GM12878 (cell line): ENCODE measurements around the gene SMC3. TPM values are rescaled to one million over a fixed set of nuclear protein-coding genes. Genes with fewer than 3 reads are reported as not detected.

Source experiments
- ATAC-seq: fragments of 200-7000 bp; cut with Tn5 transposase; 3 replicates; pipeline ENCODE4 v1.9.1; 2020; ENCODE audit warnings: mild to moderate bottlenecking, moderate library complexity
- BruUV-seq: library from RNA; stranded (reverse); fragments of 400-500 nt; replicated peaks from 2 replicates; lab custom pipeline; 2021; lab: Mats Ljungman, UMichigan
- CTCF ChIA-PET: fragments of 300-600 bp; sonication (Branson Sonifier 250); formaldehyde crosslinking; extraction: SDS; loops from one replicate; lab custom pipeline; 2021; ENCODE audit warnings: inconsistent platforms; lab: Yijun Ruan, JAX
- POLR2A ChIA-PET: fragments of 350-600 bp; formaldehyde crosslinking; extraction: SDS; loops from one replicate; lab custom pipeline; 2021; ENCODE audit warnings: inconsistent platforms; lab: Charles Lee
- RAD21 ChIA-PET: fragments of 300-600 bp; sonication (Branson Sonifier 250); formaldehyde crosslinking; loops from one replicate; lab custom pipeline; 2023; ENCODE audit warnings: antibody characterized with exemption; ENCODE audit not compliant: unreplicated experiment; lab: Charles Lee
- SMC1A ChIA-PET: fragments of 300-600 bp; sonication (Branson Sonifier 250); formaldehyde crosslinking; loops from one replicate; lab custom pipeline; 2023; ENCODE audit not compliant: unreplicated experiment, uncharacterized antibody; lab: Charles Lee
- DNase-seq: peaks from one replicate; pipeline ENCODE4 v3.0.0-alpha.2; 2011; ENCODE audit warnings: low read depth, low spot score
- FAIRE-seq: peaks from 3 replicates; lab custom pipeline; 2011; peaks lifted over from hg19 to GRCh38; lab: Jason Lieb, UNC
- H2AFZ ChIP-seq: 2 replicates; pipeline ENCODE4 v1.6.0; 2011; ENCODE audit warnings: low read depth, low read length, control low read depth; ENCODE audit not compliant: control insufficient read depth
- H3K27ac ChIP-seq: 2 replicates; pipeline ENCODE4 v1.5.1; 2011; ENCODE audit warnings: control low read depth; ENCODE audit not compliant: control insufficient read depth, insufficient read depth
- H3K27me3 ChIP-seq, 2 experiments: replicated peaks in 1 of 2; 2 replicates each; pipeline versions ENCODE4 v1.6.0 to v1.6.1; 2011; ENCODE audit warnings: low read length in 1 of 2; ENCODE audit not compliant: control insufficient read depth in 2 of 2, insufficient read depth in 2 of 2
- H3K36me3 ChIP-seq, 2 experiments: 2 replicates each; pipeline ENCODE4 v1.5.1; 2011; ENCODE audit warnings: low read length in 1 of 2; ENCODE audit not compliant: control insufficient read depth in 2 of 2, insufficient read depth in 2 of 2
- H3K4me1 ChIP-seq: 2 replicates; pipeline ENCODE4 v1.6.1; 2011; ENCODE audit warnings: mild to moderate bottlenecking, low read length, moderate library complexity, mixed read lengths; ENCODE audit not compliant: control insufficient read depth, insufficient read depth
- H3K4me2 ChIP-seq: 2 replicates; pipeline ENCODE4 v1.6.0; 2011; ENCODE audit warnings: control low read depth; ENCODE audit not compliant: control insufficient read depth, insufficient read depth
- H3K4me3 ChIP-seq: fragments of 200-600 bp; sonication (generic); 2 replicates; pipeline ENCODE4 v1.5.1; 2016
- H3K79me2 ChIP-seq: 2 replicates; pipeline ENCODE4 v1.6.0; 2011; ENCODE audit warnings: low read length; ENCODE audit not compliant: control insufficient read depth, insufficient read depth
- H3K9ac ChIP-seq: 2 replicates; pipeline ENCODE4 v1.8.0; 2011; ENCODE audit warnings: low read length, control low read depth, mixed read lengths; ENCODE audit not compliant: control insufficient read depth, insufficient read depth
- H3K9me3 ChIP-seq: replicated peaks from 3 replicates; pipeline ENCODE4 v1.5.1; 2011; ENCODE audit warnings: mild to moderate bottlenecking, low read length; ENCODE audit not compliant: control insufficient read depth, insufficient read depth
- H4K20me1 ChIP-seq: 2 replicates; pipeline ENCODE4 v1.6.0; 2011; ENCODE audit not compliant: control insufficient read depth, insufficient read depth
- CREB1 ChIP-seq: IDR thresholded peaks from 2 replicates; pipeline ENCODE4 v1.6.1; 2012; ENCODE audit warnings: low read depth, mild to moderate bottlenecking, inconsistent platforms
- EZH2 ChIP-seq: IDR thresholded peaks from 2 replicates; pipeline ENCODE4 v1.6.1; 2012; ENCODE audit warnings: low read depth, mild to moderate bottlenecking, control low read depth, inconsistent platforms, low read length, borderline replicate concordance; ENCODE audit not compliant: control insufficient read depth
- IKZF1 ChIP-seq: fragments of 450-650 bp; conservative IDR thresholded peaks from 2 replicates; pipeline ENCODE4 v1.6.1; 2017; ENCODE audit warnings: antibody characterized with exemption, mild to moderate bottlenecking
- MEF2A ChIP-seq: IDR thresholded peaks from 2 replicates; pipeline ENCODE4 v1.6.1; 2011; ENCODE audit warnings: low read depth, mild to moderate bottlenecking, low read length, moderate library complexity; ENCODE audit not compliant: insufficient read depth
- NFYA ChIP-seq: IDR thresholded peaks from 2 replicates; pipeline ENCODE4 v1.6.1; 2011; ENCODE audit warnings: low read depth, mild to moderate bottlenecking, low read length, improper control_type of control experiment, borderline replicate concordance
- POU2F2 ChIP-seq: IDR thresholded peaks from 3 replicates; pipeline ENCODE4 v1.6.1; 2011; ENCODE audit warnings: low read depth, mild to moderate bottlenecking, low read length, borderline replicate concordance
- RAD51 ChIP-seq: fragments of 450-650 bp; IDR thresholded peaks from 2 replicates; pipeline ENCODE4 v1.6.1; 2016; ENCODE audit warnings: moderate library complexity, mild to moderate bottlenecking, inconsistent platforms
- RBBP5 ChIP-seq: fragments of 200-600 bp; sonication (generic); conservative IDR thresholded peaks from 2 replicates; pipeline ENCODE4 v1.6.1; 2016
- TAF1 ChIP-seq: IDR thresholded peaks from 2 replicates; pipeline ENCODE4 v1.6.1; 2011; ENCODE audit warnings: mild to moderate bottlenecking, low read depth, low read length, borderline replicate concordance
- TARDBP ChIP-seq: IDR thresholded peaks from 2 replicates; pipeline ENCODE4 v1.6.1; 2016; ENCODE audit warnings: borderline replicate concordance
- WRNIP1 ChIP-seq: IDR thresholded peaks from 2 replicates; pipeline ENCODE4 v1.6.1; 2011; ENCODE audit warnings: low read depth, low read length, improper control_type of control experiment, borderline replicate concordance
- whole genome bisulfite sequencing: methylation state at CpG from one replicate; pipeline ENCODE4 v1.1.6; 2016; ENCODE audit warnings: low lambda C conversion rate; ENCODE audit not compliant: insufficient replicate concordance, insufficient coverage; ENCODE audit errors: missing lambda C conversion rate; 5-methylcytosine and 5-hydroxymethylcytosine counted together
- in situ Hi-C: fragments of 300-500 bp; cut with MboI; formaldehyde crosslinking; loops from 9 replicates; pipeline ENCODE4 v1.14.3; 2018; ENCODE audit warnings: mixed read lengths
- intact Hi-C: fragments of 100-400 bp; cut with micrococcal nuclease; formaldehyde crosslinking; loops from one replicate; pipeline ENCODE4 v1.14.2; 2022; ENCODE audit not compliant: unreplicated experiment
- polyA plus RNA-seq, 11 experiments: library from polyadenylated mRNA; depleted of rRNA in 4 of 11; unstranded in 6 of 11; stranded (reverse) in 5 of 11; fragments of >200 nt; fragmentation: Nextera tagmentation in 4 of 11; fragmentation: Illumina TruSeq in 1 of 11; extraction: Ambion mirVana in 4 of 11; extraction: Trizol in 1 of 11; gene quantifications; 1 replicate in 1 of 11; 2 replicates in 10 of 11; pipeline versions ENCODE4 v1.2.1 to v1.2.3, GENCODE V29; 2011 to 2016; ENCODE audit warnings: inconsistent platforms in 2 of 11, missing spikeins in 2 of 11, low read depth in 1 of 11
- total RNA-seq, 4 experiments: library from RNA; depleted of rRNA in 3 of 4; stranded (reverse); fragments of >200 nt in 3 of 4; fragmentation: Illumina TruSeq in 1 of 4; extraction: Trizol in 1 of 4; gene quantifications; 2 replicates each; pipeline versions ENCODE4 v1.2.1 to v1.2.3, GENCODE V29; 2013 to 2021
- TF ChIP-seq, protein P1 (sequence below): IDR thresholded peaks from 2 replicates; pipeline ENCODE4 v1.6.1; 2012; ENCODE audit warnings: mild to moderate bottlenecking, low read depth, low read length

Gene SMC3
- total and polyA plus RNA-seq, 10 of the 15 experiments (the other 5 are each of a cell fraction or from before 2014, with no cell fraction given): 30.4 to 123 (median 48.3) TPM

DNA sequence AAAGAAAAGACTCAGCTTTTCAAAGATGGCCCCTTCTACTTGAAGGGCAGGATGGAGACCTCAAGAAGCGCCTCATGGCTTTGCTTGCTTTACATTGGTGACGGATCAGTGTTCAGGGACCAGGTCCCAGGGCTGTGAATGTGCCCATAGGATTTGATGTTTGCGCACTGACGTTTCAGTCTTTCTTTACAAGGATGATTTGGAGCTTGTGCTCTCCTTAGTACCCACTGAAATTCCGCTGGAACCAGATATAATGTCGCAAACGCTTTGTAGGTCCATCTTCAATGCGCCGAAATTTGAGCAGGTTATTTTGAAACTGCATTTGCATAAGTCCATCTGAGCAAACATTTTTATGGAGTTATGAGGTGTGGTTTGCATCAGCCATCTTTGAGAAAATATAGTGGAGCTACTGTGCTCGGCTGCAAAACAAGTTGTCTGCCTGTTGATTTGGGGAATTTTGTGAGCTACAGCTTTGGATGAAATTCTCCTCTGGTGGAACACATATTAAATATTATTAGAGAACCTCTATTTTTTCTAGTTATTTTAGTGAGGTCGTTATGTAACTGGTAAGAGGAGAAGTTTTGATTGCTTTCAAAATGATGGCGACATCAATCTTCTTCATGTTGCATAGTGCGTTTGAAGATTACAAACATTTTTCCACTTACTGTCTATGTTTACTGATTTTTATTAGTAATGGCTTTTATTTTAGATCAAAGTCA, 79.1 kb downstream of the SMC3 start:
- H3K4me3 ChIP-seq: no peak overlapping the region
- intact Hi-C loops: no loop called here
- H3K4me1 ChIP-seq: peaks cover 8% of the 10 kb centered on the region
- ATAC-seq: no peak
- peaks cover 10 to 20% of the 10 kb centered on the region in 2 experiments for H3K27me3 ChIP-seq
- WGBS: 67% methylated on average over 13 of the region's 13 CpGs
- no peak overlapping the region for H3K27ac ChIP-seq
- H3K4me2 ChIP-seq: no peak overlapping the region
- SMC1A ChIA-PET: interaction anchor here (1.3 to 4.6 kb wide), 3 partner anchors 8 to 35 kb away, joined by 3 to 16 read pairs (median 3); no protein-coding TSS in a partner anchor
- no peak for FAIRE-seq
- TF ChIP-seq CREB1: no peak
- TF ChIP-seq WRNIP1: no peak
- H4K20me1 ChIP-seq: no peaks in the 10 kb centered on the region
- RAD21 ChIA-PET: no interaction called here
- H3K36me3 ChIP-seq: no peaks in the 10 kb centered on the region
- H3K79me2 ChIP-seq: no peaks in the 10 kb centered on the region
- CTCF ChIA-PET: interaction anchor here (2.3 kb wide), 1 partner anchor 25 kb away, joined by 7 read pairs; no protein-coding TSS in a partner anchor
- no peak overlapping the region for H2AFZ ChIP-seq
- in situ Hi-C loops: no loop called here
- no TSS peak for BruUV-seq
- no peak overlapping the region for H3K9ac ChIP-seq
- POLR2A ChIA-PET: no interaction called here
- DNase-seq: no peak
- no peaks in the 10 kb centered on the region for H3K9me3 ChIP-seq

DNA sequence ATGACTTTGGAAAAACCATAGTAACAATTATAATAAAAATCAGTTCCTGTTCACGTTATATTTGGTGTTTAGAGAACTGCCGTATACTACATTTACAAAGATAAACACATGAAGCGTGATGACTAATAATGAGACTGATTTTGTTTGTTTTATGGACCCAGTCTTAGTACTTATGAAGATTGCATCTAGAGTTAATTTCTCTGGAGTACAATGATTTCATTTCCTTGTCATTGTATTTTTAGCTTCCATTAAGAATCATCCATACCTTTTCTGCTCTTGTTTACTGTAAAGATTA, 79.6 kb downstream of the SMC3 start:
- WGBS: 49% methylated on average over 3 of the region's 3 CpGs
- Histone ChIP-seq H3K79me2 (no peaks in the 10 kb centered on the region), H3K4me3 (no peak overlapping the region), H3K4me1 (peaks cover 11% of the 10 kb centered on the region), H3K9ac (no peak overlapping the region), H4K20me1 (no peaks in the 10 kb centered on the region), H3K36me3 (no peaks in the 10 kb centered on the region)
- CTCF ChIA-PET: interaction anchor here (2.3 kb wide), 1 partner anchor 25 kb away, joined by 7 read pairs; no protein-coding TSS in a partner anchor
- FAIRE-seq (no peak), ATAC-seq (no peak)
- POLR2A ChIA-PET: no interaction called here
- intact Hi-C loops: no loop called here
- no peak for TF ChIP-seq MEF2A
- TF ChIP-seq IKZF1: no peak
- TF ChIP-seq TARDBP: no peak
- TF ChIP-seq NFYA: no peak
- no peak for TF ChIP-seq RBBP5
- TF ChIP-seq TAF1: no peak
- no peak for TF ChIP-seq RAD51
- no peak for TF ChIP-seq EZH2
- no peak for TF ChIP-seq POU2F2
- TF ChIP-seq, protein P1, sequence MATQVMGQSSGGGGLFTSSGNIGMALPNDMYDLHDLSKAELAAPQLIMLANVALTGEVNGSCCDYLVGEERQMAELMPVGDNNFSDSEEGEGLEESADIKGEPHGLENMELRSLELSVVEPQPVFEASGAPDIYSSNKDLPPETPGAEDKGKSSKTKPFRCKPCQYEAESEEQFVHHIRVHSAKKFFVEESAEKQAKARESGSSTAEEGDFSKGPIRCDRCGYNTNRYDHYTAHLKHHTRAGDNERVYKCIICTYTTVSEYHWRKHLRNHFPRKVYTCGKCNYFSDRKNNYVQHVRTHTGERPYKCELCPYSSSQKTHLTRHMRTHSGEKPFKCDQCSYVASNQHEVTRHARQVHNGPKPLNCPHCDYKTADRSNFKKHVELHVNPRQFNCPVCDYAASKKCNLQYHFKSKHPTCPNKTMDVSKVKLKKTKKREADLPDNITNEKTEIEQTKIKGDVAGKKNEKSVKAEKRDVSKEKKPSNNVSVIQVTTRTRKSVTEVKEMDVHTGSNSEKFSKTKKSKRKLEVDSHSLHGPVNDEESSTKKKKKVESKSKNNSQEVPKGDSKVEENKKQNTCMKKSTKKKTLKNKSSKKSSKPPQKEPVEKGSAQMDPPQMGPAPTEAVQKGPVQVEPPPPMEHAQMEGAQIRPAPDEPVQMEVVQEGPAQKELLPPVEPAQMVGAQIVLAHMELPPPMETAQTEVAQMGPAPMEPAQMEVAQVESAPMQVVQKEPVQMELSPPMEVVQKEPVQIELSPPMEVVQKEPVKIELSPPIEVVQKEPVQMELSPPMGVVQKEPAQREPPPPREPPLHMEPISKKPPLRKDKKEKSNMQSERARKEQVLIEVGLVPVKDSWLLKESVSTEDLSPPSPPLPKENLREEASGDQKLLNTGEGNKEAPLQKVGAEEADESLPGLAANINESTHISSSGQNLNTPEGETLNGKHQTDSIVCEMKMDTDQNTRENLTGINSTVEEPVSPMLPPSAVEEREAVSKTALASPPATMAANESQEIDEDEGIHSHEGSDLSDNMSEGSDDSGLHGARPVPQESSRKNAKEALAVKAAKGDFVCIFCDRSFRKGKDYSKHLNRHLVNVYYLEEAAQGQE: no peak
- TF ChIP-seq, all 136 proteins: peak for 0
- Histone ChIP-seq H3K4me2 (no peak overlapping the region), H3K27ac (no peak overlapping the region), H2AFZ (no peak overlapping the region), H3K27me3 (peaks cover 10 to 19% of the 10 kb centered on the region in 2 experiments), H3K9me3 (no peaks in the 10 kb centered on the region)
- DNase-seq: no peak
- ChIA-PET RAD21 (no interaction called here), SMC1A (interaction anchor here (1.0 to 4.6 kb wide), 4 partner anchors 9 to 39 kb away, joined by 3 to 16 read pairs (median 3); no protein-coding TSS in a partner anchor)
- BruUV-seq: no TSS peak
- in situ Hi-C loops: no loop called here
